Neural progenitor cell (in vitro differentiated cells): ENCODE results near the gene MRPL19.

Experiments used
- EZH2 ChIP-seq: fragments of 200-600 bp; sonication (generic); IDR thresholded peaks from 2 replicates; pipeline ENCODE4 v1.6.1; 2017; ENCODE audit warnings: antibody characterized with exemption, mild to moderate bottlenecking, moderate library complexity
- EZH2phosphoT487 ChIP-seq: fragments of 200-600 bp; sonication (generic); IDR thresholded peaks from 2 replicates; pipeline ENCODE4 v1.6.1; 2017; ENCODE audit warnings: antibody characterized with exemption
- TF ChIP-seq, protein P1 (sequence below): fragments of 200-600 bp; sonication (generic); IDR thresholded peaks from 2 replicates; pipeline ENCODE4 v1.5.1; 2017; ENCODE audit warnings: antibody characterized with exemption, mild to moderate bottlenecking

- no peak for TF ChIP-seq EZH2
- TF ChIP-seq, protein P1, sequence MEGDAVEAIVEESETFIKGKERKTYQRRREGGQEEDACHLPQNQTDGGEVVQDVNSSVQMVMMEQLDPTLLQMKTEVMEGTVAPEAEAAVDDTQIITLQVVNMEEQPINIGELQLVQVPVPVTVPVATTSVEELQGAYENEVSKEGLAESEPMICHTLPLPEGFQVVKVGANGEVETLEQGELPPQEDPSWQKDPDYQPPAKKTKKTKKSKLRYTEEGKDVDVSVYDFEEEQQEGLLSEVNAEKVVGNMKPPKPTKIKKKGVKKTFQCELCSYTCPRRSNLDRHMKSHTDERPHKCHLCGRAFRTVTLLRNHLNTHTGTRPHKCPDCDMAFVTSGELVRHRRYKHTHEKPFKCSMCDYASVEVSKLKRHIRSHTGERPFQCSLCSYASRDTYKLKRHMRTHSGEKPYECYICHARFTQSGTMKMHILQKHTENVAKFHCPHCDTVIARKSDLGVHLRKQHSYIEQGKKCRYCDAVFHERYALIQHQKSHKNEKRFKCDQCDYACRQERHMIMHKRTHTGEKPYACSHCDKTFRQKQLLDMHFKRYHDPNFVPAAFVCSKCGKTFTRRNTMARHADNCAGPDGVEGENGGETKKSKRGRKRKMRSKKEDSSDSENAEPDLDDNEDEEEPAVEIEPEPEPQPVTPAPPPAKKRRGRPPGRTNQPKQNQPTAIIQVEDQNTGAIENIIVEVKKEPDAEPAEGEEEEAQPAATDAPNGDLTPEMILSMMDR: no peak
- no peak for TF ChIP-seq EZH2phosphoT487
These were observed 40.6 kb upstream of the MRPL19 start for GRCh38 chr2:75605770-75606529.
